Measurements from ENCODE around the gene PDCL3. TPM values are rescaled to one million over a fixed set of nuclear protein-coding genes. Genes with fewer than 3 reads are reported as not detected.

The PDCL3 gene
- polyA plus RNA-seq, 1 of the 3 experiments (the other 2 are of a cell fraction), result 32.8 TPM

DNA sequence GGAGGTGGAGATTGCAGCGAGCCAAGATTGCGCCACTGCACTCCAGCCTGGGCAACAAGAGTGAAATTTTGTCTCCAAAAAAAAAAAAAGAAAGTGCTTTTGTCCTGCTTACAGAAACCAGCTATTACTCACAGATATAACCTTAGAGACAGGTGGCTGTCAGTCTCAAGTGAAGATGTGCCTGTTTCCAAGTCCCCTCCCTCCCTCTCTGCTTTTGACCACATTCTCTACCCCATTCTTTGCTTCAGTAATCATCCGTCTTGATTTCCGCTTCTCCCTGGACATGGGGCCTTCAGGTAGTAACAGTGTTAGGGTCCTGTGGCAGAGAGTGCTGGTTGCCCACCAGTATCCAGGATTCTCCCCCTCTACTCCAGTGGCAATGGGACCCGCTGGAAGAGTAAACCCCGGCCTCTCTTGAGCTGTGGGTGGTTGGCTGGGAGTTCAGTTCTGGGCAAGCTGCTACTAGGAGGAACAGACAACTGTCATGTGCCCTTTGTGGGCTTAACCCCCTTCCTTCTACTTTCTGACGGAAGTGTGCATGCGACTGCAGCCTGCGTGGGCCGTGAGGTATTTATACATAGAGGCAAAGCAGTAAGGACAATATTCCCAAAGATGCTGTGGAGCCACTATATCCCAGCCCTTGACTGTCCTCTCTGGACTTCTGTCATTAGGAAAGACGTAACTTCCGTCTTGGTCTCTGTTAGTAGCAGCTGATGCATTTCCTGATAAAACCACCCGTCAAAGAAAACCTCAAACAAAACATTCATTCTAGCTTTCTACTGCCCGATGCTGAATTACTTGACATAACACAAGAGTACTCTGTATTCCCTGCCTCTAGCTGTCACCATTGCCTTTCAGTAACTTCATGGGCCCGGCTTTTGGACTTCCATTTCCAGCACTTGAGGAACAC is 17.8 kb downstream of the PDCL3 start:
- WGBS (ENCODE audit: low lambda C conversion rate), result 91% methylated on average over 15 of the region's 15 CpGs
- H3F3A ChIP-seq (replicated peaks; ENCODE audit: insufficient read depth), result peaks cover 3% of the 10 kb centered on the region
- ChIA-PET CTCF (interaction anchor here (1.8 kb wide), 1 partner anchor 30 kb away, joined by 6 read pairs; no protein-coding TSS in a partner anchor), POLR2A (no interaction called here)
- H3K4me1 ChIP-seq (ENCODE audit: control insufficient read depth in 1 of 2, insufficient read depth in 2 of 2, low read depth in 1 of 2, low read length in 1 of 2), result no peaks in the 10 kb centered on the region
- H3K9me3 ChIP-seq, result no peaks in the 10 kb centered on the region
- no peaks in the 10 kb centered on the region for H4K20me1 ChIP-seq (ENCODE audit: insufficient read depth)
- H3K79me2 ChIP-seq (ENCODE audit: insufficient read depth), result no peaks in the 10 kb centered on the region
- no peak overlapping the region for H3K9ac ChIP-seq
- no peak for DNase-seq
- peaks cover 0 to 12% of the 10 kb centered on the region in 2 experiments for H3K36me3 ChIP-seq (replicated peaks in 1 of 2; ENCODE audit: control insufficient read depth in 1 of 2, insufficient read depth in 2 of 2, low read length in 1 of 2)
- no peak overlapping the region for H3K4me3 ChIP-seq (ENCODE audit: low read depth in 2 of 2, low read length in 1 of 2)
- H2AFZ ChIP-seq (ENCODE audit: low read depth), result no peak overlapping the region
- no peaks in the 10 kb centered on the region for H3K9me2 ChIP-seq
- no peak overlapping the region for H3K27ac ChIP-seq (ENCODE audit: low read depth in 2 of 2, low read length in 1 of 2)
- no peaks in the 10 kb centered on the region for H3K27me3 ChIP-seq (ENCODE audit: insufficient read depth)
- TF ChIP-seq MAX (IDR thresholded peaks at IDR 0.05; ENCODE audit: low read depth) (no peak), FOSL2 (IDR thresholded peaks at IDR 0.05; ENCODE audit: borderline replicate concordance, low read depth) (no peak), PBX3 (IDR thresholded peaks at IDR 0.05) (no peak), YY1 (IDR thresholded peaks at IDR 0.05; ENCODE audit: low read depth) (no peak), TEAD4 (IDR thresholded peaks at IDR 0.05; ENCODE audit: borderline replicate concordance, insufficient read depth) (no peak), TAF1 (IDR thresholded peaks at IDR 0.05; ENCODE audit: borderline replicate concordance, low read depth, low read length) (no peak), USF2 (IDR thresholded peaks at IDR 0.05; ENCODE audit: borderline replicate concordance, low read depth, low read length) (no peak), FOXM1 (IDR thresholded peaks at IDR 0.05; ENCODE audit: low read depth) (no peak), RFX5 (IDR thresholded peaks at IDR 0.05; ENCODE audit: low read length) (no peak), RAD21 (IDR thresholded peaks at IDR 0.05; ENCODE audit: low read length) (no peak), EZH2phosphoT487 (IDR thresholded peaks at IDR 0.05; ENCODE audit: borderline replicate concordance, low read depth) (no peak), SMC3 (IDR thresholded peaks at IDR 0.05; ENCODE audit: low read depth, low read length) (no peak), JUND (IDR thresholded peaks at IDR 0.05) (no peak), CTCF (IDR thresholded peaks at IDR 0.05) (no peak)
- TF ChIP-seq, protein P1, sequence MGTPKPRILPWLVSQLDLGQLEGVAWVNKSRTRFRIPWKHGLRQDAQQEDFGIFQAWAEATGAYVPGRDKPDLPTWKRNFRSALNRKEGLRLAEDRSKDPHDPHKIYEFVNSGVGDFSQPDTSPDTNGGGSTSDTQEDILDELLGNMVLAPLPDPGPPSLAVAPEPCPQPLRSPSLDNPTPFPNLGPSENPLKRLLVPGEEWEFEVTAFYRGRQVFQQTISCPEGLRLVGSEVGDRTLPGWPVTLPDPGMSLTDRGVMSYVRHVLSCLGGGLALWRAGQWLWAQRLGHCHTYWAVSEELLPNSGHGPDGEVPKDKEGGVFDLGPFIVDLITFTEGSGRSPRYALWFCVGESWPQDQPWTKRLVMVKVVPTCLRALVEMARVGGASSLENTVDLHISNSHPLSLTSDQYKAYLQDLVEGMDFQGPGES (IDR thresholded peaks at IDR 0.05; ENCODE audit: low read depth, low read length), result no peak
- H3K4me2 ChIP-seq, result no peak overlapping the region

All from SK-N-SH (cell line).